GM10266 (cell line): ENCODE results near the gene ROR1.

Source experiments
- DNase-seq: peaks from one replicate; pipeline ENCODE4 v3.0.0; 2012; ENCODE audit errors: extremely low spot score
- CTCF ChIP-seq: IDR thresholded peaks from 2 replicates; pipeline ENCODE4 v1.5.1; 2012; ENCODE audit warnings: mild to moderate bottlenecking, low read depth; ENCODE audit not compliant: control insufficient read depth, insufficient read depth; ENCODE audit errors: missing control alignments

The ROR1 gene

GRCh38 chr1:63898428-63899196 is 124.8 kb downstream of the ROR1 start:
- no peak for DNase-seq

GRCh38 chr1:63901094-63901493 is 127.3 kb downstream of the ROR1 start:
- no peak for TF ChIP-seq CTCF
- no peak for DNase-seq

More at GRCh38 chr1:63898428-63899196, 124.8 kb downstream of the ROR1 start:
- TF ChIP-seq CTCF, result no peak

- no peak for TF ChIP-seq CTCF
- DNase-seq, result no peak
Measured at GRCh38 chr1:63902844-63903589, 129.2 kb downstream of the ROR1 start.

- no peak for DNase-seq
- TF ChIP-seq CTCF, result no peak
Measured at GRCh38 chr1:63903947-63904610, 130.3 kb downstream of the ROR1 start.

- TF ChIP-seq CTCF, result no peak
- DNase-seq, result no peak
Measured at GRCh38 chr1:63904826-63905225, 131.0 kb downstream of the ROR1 start.

GRCh38 chr1:63906047-63906704 is 132.4 kb downstream of the ROR1 start:
- no peak for DNase-seq
- no peak for TF ChIP-seq CTCF
